ENCODE results near the gene TSACC.

GRCh38 chr1:156360534-156360933, 22.2 kb downstream of the TSACC start:
- TF ChIP-seq EP300 (IDR thresholded peaks at IDR 0.05) (no peak), POLR2A (IDR thresholded peaks at IDR 0.05; ENCODE audit: low read depth) (no peak), CTCF (IDR thresholded peaks at IDR 0.05) (no peak), POLR2AphosphoS5 (IDR thresholded peaks at IDR 0.05) (no peak)

All from esophagus muscularis mucosa (tissue), 4 donors.